Measurements from ENCODE around the gene GRM4.

GRM4 gene

DNA sequence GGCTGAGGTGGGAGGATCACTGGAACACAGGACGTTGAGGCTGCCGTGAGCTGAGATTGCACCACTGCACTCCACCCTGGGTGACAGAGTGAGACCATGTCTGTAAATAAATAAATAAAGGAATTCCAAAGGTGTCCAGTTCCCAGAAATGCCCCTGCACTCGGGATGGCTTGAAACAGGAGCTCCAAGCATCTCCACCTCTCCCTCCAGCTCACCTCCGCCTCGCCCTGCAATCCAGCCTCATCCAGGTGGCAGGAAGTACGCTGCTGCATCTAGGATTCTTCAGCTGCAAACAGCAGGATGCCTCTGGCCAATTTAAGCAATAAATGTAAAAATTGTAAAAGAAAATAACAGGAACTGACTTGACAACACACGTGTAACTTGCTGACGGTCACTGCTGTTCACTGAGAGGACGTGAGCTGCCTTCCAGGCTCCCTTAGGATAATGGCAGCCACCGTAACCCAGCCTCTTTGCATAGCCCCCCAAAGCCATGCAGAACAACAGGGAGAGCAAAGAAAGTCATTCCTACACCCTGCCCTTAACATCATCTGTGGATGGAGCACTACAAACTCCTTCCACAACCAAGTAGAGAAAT is 11.4 kb upstream of the GRM4 start:
- DNase-seq = no peak

DNA sequence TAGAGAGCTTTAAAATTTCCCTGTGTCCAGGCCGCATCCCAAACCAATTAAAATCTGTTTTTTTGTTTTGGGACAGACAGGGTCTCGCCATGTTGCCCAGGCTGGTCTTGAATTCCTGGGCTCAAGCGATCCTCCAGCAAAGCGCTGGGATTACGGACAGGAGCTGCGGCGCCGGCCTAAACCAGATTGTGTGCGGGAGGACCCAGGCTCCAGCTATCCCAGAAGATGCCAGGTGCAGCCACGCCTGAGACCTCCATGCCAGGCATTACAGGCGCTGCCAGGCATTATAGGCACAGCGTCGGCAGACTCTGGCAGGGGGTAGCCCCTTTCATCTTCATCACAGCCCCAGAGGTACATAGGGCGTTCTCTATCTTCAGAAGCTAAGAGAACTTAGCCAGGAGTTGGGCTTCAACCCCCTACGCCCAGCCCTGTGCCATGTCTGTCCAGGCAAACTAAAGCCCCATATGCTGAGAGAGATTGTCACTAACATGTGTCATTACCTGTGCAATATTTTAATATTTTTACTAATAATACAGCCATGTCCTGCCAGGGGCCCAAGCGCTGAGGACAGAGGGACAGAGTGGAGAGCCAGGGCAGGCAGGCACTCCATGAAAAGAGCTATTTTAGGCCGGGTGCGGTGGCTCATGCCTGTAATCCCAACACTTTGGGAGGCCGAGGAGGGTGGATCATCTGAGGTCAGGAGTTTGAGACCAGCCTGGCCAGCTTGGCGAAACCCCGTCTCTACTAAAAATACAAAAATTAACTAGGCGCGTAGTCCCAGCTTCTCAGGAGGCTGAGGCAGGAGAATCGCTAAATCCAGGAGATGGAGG is 9.8 kb upstream of the GRM4 start:
- no peak for DNase-seq

DNA sequence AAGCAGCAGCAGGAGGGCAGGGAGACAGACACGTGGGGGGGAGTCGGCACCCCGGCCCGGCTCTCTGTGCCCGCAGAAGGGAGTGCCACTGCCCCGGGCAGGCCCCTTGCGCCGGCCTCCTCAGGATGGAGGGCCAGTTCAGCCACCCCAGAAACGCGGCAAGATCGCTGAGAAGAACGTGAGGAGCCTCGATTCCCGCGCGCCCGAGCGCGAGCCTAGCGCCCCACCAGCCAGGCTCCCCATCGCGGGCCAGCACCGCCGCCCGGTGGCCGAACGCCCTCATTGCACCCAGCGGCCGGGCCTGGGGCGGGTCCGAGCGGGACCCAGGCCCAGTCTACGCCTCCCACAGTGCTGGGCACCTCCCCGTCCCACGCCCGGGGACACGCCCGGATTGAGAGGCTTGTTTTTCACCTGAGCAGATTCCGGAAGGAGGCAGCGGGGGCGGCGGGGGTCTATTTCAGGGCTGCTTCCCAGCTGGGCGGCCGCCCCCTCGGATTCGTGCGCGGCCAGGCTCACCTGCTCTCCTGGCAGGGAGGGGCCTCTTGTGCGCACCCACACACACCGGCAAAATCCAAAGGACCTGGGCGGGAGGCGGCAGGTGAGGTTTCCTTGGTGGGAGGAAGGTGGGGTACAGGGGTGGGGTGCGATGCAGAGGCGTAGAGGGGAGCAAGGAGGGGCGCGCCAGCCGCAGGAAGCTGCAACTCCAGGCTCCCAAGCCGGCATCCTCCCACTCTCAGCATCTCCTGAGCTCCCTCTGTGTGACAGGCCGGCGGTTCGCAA is 9.0 kb upstream of the GRM4 start:
- no peak for DNase-seq

DNA sequence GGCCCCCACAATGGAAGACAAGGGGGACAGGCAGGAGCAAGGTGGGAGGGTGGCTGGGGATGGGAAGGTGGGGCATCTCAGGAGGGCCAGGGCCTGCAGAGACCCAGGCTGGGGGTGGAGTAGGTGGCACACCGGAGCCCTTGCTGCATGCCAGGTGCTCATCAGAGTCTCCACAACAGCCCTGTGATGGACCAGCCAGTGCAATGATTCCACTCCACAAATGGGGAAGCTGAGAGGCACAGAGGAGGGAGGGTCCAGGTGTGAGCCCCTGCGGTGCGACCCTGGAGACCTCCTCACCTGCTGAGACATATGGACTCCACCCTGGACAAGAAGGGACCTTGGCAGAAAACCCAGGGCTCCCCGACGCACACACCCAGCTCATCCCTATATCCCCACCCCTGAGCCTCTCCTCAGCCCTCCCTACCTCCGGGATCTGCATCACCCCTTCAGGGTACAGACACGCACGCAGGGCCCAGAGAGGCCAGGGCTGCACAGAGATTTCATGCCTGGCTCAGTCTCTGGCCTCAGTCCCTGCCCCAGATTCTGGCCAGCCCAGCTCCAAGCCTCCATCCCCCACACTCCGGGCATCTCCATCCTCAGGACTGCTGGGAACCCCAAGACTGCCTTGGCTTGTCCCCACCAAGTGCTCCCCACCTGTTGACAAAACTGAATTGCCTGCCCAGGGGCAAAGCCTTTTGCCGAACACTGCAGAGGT is 7.1 kb upstream of the GRM4 start:
- DNase-seq = no peak

DNA sequence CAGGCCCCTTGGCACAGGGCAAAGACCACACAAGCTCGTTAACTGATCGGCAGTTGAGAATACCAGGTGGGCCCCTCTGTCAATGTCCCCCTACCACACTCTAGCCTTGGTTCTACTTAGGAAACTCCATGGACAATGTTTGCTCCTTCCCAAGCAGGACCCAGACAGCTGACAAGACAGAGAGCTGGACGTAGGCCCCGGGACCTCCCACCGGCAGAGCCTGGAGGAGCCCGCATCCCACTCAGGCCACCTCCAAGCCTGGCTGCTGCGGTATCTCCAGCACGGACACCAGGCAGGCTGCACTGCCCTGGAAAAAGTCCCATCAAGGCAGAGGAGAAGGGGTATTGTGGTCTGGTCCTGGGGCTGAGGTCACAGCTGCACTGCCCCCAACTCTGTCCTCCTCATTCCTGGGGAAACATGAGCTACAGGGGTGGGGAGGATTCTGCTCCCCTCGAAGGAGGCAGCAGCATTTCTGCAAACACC is 6.2 kb upstream of the GRM4 start:
- no peak for DNase-seq

DNA sequence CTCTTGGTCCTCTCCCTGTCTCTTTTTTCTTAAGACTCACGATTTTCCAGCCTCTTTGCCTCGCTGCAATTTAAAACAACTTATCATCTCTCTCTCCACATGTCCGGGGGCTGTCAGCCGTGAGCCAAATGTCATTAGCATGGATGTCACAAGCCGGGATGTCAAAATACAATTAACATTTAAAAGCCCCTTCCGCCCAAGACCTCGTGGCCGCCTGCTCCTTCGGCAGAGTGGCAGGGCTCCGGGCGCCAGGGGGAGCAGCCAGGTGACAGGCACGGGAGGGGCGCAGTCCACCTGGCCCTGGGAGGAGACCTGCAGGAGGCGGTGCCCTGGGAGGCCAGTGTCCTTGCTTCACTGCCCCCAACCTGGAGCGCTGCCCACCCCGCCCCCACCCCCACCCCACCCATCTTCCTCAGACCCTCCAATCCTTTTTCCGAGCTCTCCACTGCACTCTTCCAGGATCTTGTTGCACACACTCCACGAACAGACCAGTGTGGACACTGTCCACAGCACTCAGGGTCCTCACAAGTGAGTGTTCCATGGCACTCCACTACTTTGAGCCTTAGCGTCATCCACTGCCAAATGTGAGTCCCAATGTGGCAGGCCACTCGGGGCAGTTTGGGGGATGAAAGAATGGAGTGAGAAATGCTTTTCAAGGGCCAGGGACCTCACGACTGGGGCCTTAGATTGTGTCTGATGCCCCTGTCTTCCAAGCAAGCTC is 5.6 kb upstream of the GRM4 start:
- no peak for DNase-seq

DNA sequence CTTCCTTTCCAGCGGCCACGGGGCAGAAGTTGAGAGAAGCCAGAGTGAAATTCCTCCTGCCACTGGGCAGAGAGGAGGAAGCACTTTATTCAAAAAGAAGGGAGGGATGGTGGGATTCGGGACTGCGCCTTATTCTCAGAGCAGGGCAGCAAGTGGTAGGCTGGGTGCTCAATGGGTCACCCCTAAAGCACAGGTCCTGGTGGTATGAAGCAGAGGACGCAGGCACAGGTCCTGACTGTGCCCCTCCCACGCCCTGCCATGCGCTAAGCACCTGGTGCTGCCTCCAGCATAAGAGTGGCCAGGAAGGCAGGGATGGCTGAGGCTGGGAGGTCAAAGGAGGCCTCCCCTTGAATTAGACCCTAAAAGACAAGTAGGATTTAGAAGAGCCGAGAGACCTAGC is 4.9 kb upstream of the GRM4 start:
- no peak for DNase-seq

DNA sequence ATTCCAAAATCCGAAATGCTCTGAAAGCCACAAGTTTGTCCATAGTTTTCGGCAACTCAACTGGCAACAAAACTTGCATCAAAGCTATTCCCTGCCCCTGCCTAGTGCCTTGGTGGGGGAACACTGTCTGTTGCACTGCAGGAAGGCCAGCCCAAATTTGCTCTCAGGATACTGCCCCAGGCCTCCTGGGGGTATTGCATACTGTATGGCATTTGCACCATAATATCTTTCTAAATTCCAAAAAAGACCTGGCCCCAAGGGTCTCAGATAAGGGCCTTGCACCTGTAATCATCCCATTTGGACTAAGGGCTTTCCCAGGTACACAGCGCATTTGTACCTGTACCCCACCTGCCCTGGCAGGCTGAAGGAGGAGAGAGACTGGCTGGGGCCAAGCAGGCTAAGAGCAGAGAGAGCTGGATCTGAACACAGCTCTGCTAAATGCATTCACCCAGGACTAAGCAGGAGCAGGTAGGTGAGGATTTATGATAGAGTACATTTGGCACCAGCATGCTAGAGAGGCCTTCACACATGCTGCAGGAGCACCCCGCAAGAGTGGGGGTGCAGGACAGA is 4.0 kb upstream of the GRM4 start:
- no peak for DNase-seq

DNA sequence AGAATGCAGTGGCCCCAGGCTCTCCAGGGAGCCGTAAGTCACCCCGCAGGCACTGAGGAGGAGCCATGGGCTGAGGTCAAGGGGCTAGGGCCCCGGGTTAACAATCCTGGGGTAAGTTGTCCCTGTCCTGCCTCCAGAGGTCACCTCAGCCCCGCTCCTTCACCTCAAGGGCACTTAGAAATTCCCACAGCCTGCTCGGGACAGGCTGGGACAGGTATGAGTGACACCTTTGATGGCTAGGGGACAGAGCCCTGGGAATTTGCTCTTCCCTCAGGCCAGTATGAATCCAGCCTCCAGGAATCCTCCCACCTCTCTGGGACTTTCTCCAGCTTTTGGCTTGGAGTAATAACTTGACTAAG is 3.5 kb upstream of the GRM4 start:
- DNase-seq = no peak

DNA sequence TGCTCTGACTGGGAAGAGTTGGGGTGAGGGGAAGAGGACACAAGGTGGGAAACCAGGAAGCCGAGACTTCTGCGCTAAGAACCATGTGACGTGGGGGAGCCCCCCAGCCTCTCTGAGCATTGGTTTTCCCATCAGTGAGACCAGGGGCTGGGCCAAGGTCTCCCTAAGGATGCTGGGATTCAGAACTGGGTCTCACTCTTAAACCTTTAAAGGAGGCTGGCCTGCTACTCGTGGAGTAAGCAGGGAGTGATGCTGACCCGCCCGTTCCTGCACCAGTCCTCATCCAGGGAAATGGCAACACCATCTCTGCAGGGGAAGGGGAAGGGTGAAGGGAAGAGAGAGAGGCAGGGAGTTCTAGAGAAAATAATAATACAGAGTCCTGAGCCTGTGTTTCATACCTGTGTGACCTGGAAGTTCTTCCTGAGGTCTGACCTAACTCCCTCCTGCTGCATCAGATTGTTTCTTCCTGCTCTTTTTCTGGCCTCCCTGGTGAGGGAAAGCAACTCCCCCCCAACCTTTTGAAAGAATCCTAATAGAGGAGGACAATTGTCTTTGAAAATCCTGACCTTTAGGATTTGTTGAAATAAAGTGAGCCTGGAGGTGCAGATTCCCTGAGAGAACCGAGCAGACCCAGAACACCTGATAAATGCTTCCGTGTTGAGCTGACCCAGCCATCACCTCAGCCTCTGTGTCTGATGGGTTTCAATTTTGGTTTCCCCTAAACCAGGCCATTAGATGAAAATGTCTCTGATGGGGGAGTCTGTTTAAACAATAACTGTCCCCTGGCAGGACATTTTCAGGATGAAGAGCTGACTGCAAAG is 3.0 kb upstream of the GRM4 start:
- DNase-seq = no peak

DNA sequence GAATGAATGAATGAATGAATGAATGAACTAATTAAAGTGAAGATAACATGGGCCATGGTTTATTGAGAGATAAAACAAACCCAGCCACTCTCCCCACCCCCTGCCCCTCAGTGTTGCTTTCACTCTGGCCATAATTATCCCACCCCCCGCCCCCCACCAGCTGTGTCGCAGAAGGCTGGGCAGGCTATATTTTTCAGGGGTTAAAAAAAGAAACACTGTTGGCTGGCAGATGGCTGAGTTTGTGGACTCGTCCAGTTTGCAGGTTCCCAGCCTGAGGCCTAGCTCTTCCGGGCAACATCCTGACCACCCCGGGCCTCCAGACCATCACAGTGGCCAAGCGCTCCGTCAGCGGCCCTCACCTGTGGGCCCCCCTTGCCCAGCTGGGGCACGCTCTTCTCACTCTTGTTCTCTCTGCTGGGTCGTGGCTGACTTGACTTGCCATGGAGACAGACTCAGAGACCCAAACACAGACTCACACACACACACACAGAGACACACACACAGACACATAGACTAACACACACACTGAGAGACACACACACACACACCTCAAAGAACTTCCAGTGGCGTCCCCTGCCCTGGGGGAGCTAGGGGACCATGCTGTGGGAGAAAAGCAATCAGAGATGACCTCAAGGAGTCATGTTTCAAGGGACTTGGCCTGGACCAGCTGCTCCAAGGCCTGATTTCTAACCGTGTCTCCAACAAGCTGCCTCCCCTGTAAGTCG is 2.2 kb upstream of the GRM4 start:
- DNase-seq = peak; percentile 47

DNA sequence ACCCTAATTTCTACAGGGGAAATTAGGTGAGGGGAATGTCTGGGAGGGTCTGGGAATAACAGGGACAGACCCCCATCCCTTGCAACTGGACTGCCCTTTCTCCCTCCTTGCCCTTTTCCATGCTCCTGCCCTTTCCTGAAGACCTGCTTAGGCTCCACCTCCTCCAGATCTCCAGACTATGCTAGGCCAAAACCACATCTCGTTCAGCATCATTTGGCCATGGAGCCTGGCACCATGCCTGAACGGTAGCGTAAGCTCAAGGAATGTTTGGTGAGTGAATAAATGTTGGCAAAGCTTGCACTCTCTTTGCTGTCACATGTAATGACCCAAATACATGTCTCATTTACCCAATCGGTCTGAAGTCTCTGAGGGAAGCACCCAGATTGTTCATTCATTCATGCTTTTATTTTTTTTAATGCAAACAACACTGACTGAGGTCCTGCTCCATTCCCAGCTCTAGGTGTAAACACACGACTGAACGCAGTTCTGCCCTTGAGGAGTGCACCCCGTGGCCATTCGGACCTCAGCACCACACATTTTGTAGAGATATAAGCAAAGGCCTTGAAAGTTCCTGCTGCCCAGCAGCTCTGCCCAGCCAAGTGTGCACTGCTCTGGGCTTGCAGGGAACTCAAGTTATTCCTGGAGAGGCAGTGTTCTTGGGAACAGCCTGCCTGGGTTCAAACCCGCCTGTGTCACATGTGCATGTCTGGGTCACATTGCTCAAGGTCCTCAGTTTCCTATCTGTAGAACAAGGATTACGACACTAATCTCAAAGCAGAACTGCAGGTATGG is 1.1 kb upstream of the GRM4 start:
- DNase-seq = no peak

DNA sequence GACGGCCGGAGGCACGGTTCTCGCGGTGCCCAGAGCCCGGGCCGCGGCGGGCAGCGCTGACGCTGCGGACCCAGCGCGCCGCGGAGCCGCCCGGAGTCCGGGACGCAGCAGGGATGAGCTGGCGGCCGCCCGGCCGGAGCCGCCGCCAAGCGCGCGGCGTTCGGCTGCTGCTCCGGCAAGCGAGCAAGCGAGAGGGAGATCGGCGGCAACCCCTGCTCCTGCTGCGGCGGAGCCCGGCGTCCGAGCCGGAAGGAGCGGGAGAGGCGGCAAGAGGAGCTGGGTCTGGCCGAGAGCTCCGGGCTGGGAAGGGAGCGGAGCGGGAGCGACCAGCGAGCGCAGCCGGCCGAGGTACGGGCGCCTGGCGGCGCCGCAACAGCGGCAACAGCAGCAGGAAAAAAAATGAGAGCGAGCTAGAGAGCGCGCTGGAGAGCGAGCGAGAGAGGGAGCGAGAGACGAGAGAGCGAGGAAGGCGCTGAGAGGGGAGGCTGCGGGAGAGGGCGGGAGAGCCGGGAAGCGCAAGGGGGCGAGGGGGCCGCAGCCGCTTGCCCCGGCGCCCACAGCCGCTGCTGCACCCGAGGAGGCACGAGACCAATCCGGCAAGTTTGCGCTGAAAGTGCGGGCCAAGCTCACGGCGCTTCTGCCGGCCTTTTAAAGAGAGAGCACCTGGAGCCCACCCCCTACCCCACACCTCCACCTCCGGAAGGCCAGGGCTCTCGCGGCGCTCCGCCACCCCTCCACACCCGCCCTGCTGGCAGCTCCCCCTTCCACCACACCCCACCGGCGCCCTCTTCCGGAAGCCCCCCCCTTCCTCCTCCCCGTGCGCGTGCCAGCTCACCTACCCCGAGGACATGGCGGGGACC is 496 bp downstream of the GRM4 start:
- DNase-seq = no peak

DNA sequence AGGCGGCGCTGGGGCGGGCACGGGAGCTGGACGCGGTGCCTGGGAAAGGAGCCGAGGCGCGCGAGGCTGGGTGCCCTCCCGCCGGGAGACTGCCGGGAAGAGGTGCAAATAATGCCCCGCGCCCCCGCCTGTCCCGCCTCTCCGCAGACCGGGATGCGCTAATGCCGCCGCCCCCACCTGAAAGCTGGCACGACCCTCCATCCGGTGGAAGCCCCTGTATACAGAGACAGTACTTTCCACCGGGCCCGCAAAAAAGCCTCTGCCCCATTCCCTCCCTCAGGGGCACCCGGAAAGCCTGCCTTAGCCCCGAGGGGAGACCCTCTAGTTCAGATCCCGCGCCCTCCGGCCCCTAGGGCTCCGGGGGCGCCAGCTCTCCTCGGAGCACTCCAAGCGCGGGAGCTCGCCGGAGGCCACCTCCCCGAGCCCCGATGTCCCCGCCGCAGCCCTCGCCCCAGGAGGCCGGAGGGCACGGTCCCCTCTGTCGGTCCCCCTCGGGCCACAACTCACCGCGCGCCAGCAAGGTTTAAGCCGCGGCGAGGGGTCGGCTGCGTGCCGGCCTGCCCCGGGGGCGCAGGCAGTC is 1.2 kb downstream of the GRM4 start:
- no peak for DNase-seq

DNA sequence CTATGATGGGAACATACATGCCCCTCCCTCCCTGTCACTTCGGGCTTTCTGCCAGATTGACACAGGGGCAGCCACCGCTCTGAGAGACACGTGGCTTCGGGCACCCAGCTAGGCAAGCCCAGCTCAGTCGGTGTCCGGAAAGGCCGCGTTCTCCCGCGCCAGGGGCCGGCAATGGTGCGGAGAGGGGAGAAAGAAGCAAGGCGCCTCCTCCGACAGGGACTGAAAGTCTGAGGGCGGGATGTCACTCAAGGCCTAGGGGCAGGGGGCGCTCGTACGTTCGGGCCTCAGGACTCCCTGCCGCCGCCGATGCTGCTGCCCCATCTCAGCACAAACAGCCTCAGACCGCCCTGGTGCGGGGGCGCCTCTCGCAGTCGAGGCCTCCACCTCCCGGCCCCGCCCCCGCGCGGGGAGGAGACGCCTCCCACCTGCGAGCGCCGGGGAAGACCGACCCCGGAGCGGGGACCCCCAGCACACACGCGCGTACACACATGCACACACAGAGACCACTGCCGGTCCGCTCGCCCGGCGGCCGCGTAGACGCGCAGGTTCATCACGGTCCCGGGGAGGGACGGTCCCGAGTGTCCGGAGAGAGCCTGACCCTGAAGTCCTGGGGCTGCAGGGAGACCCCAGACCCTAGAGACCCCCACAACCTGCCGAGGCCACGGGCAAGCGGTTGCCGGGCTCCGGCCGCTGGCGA is 1.9 kb downstream of the GRM4 start:
- peak; percentile 40 for DNase-seq

DNA sequence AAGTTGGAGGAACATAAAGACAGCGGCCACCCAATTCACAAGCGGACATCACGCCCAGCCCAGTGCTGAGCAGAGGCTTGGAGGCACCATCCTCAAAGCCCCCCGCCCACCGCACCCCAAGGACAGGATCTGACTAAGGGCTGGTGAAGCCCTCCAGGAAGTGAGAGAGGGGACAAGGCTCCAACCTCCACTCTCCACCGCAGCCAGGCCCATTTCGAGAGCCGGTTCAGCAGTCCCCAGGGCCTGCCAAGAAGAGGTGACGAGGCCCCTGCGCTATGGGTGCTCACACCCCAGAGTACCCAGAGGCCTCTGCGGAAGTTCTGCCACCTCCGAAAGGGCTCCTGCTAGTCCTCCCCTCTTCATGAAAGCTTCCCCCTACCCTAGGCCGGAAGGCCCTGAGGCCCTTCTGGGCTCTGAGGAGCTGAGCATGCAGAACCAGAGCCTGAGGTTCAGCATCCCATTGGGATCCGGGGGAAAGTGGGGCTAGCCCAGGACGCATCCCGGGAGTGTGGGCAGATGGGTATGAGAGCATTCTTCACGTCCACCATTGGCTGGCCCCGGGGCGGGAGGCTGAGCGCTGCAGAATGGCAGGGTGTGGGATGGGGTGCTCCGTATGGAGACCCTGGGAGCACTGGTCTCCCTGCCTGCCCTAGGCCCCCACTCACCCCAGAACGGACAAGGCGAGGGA is 2.5 kb downstream of the GRM4 start:
- DNase-seq = no peak
